Epithelial cell of esophagus (primary cell): ENCODE data around the gene TMPRSS9.

Source experiments
- DNase-seq: peaks from one replicate; pipeline ENCODE4 v3.0.0; 2010; ENCODE audit warnings: low read depth
- H3K4me3 ChIP-seq: 2 replicates; pipeline ENCODE4 v1.5.1; 2011; ENCODE audit warnings: mild to moderate bottlenecking, low read length, control low read depth
- TF ChIP-seq, protein P1 (sequence below): IDR thresholded peaks from 2 replicates; pipeline ENCODE4 v1.5.1; 2011; ENCODE audit warnings: low read depth, mild to moderate bottlenecking, low read length, control low read depth, inconsistent platforms; ENCODE audit not compliant: insufficient read depth; ENCODE audit errors: missing control alignments

The TMPRSS9 gene

DNA sequence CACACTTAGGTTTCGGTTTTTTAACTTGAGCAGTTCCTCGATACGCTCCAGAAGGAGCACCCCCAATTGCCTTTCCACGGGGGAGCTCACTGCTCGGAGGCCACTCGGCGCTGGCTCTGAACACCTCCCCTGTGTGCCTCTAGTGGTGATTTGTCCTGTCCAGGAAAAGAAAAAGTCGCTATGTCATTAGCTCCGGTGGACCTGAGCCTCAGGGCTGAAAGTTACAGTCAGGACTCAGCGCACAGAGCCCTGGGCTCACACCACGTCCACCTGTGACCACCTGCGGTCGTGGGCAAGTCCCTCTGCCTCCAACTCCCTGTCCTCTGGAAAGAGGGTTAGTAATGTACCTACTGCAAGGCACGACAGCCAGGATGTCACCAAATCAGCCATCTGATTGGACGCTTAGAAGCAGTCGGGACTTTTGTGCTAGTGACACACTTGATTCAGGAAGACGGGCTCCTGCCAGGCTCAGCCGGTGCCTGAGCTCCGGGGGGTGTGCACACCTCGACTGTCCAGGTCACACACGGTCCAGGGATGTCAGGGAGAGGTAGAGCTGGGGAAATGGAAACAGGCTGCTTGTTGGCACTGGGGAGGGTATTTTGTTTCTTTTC, 3.9 kb upstream of the TMPRSS9 start:
- DNase-seq = no peak
- no peak overlapping the region for H3K4me3 ChIP-seq

DNA sequence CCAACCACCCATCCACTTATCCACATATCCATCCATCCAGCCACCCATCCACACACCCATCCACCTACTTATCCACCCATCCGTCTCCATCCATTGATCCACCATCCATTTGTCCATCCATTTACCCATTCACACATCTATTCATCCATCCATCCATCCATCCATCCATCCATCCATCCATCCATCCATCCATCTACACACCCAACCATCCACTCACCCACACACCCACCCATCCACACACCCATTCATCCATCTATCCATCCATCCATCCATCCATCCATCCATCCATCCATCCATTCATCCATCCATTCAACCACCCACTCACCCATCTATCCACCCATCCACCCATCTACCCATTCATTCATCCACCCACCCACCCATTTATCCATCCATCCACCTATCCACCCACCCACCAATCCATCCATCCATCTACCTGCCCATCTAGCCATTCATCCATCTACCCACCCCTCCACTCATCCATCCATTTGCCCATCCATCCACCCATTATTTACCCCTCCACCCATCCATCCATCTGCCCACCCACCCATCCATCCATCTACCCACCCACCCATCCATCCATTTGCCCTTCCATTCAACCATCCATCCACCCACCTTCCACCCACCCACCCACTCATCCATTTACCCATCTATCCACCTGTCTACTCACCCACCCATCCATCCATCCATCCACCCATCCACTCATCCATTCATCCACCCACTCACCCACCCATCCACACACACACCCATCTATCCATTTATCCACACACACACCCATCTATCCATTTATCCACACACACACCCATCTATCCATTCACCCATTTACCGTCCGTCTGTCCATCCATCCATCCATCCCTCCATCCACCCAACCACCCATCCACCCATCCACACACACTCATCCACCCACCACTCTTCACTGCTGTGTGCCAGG, 2.5 kb upstream of the TMPRSS9 start:
- TF ChIP-seq, protein P1, sequence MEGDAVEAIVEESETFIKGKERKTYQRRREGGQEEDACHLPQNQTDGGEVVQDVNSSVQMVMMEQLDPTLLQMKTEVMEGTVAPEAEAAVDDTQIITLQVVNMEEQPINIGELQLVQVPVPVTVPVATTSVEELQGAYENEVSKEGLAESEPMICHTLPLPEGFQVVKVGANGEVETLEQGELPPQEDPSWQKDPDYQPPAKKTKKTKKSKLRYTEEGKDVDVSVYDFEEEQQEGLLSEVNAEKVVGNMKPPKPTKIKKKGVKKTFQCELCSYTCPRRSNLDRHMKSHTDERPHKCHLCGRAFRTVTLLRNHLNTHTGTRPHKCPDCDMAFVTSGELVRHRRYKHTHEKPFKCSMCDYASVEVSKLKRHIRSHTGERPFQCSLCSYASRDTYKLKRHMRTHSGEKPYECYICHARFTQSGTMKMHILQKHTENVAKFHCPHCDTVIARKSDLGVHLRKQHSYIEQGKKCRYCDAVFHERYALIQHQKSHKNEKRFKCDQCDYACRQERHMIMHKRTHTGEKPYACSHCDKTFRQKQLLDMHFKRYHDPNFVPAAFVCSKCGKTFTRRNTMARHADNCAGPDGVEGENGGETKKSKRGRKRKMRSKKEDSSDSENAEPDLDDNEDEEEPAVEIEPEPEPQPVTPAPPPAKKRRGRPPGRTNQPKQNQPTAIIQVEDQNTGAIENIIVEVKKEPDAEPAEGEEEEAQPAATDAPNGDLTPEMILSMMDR = no peak
- no peak for DNase-seq
- no peak overlapping the region for H3K4me3 ChIP-seq

More for the DNA sequence above, 3.9 kb upstream of the TMPRSS9 start:
- TF ChIP-seq, protein P1 = no peak

DNA sequence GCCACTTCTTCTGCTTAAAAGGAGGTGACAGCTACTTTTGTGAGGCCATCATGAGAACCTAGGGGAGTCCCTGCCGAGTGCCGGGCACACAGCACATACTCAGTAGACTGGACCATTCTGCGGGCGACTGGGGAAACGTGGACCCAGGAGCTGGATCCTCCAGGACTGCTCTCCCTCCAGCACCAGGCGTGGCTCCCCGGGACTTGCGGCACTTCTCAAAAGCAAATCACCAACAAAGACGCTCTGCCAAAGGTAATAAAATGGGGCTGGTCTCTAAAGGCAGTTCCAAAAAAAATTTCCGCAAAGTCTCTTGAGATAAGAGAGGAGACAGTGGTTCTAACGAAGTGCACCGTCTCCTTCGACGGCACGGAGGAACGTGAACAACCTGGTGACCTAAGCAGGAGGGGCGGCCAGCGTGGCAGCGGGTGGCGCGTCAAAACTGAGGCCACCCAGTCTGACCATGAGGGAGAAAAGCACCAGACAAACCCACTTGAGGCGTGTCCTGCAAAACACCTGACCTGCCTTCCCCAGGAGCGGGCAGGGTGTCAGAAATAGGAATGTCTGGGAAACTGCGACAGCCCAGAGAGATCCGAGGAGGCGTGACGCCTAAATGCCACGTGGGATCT, 1.4 kb upstream of the TMPRSS9 start:
- no peak for DNase-seq
- TF ChIP-seq, protein P1 = no peak
- H3K4me3 ChIP-seq = no peak overlapping the region

DNA sequence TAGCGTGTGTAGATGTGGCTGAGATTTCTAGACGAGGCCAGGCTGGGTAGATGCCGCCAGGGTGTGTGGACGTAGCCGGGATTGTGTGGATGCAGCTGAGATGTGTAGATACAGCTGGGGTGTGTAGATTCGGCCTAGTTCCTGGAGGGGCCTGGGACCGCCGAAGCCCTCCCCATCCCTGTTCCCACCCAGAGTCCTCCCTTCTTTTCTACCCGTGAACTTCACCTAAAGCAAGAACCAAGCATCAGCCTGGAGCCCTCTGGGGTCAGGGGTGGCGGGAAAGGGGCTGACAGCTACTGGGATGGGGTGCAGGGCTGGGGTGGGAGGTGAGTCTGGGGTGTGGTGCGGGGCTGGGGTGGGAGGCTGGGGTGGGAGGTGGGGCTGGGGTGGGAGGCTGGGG, 768 bp downstream of the TMPRSS9 start:
- TF ChIP-seq, protein P1 = no peak
- no peak overlapping the region for H3K4me3 ChIP-seq
- no peak for DNase-seq

DNA sequence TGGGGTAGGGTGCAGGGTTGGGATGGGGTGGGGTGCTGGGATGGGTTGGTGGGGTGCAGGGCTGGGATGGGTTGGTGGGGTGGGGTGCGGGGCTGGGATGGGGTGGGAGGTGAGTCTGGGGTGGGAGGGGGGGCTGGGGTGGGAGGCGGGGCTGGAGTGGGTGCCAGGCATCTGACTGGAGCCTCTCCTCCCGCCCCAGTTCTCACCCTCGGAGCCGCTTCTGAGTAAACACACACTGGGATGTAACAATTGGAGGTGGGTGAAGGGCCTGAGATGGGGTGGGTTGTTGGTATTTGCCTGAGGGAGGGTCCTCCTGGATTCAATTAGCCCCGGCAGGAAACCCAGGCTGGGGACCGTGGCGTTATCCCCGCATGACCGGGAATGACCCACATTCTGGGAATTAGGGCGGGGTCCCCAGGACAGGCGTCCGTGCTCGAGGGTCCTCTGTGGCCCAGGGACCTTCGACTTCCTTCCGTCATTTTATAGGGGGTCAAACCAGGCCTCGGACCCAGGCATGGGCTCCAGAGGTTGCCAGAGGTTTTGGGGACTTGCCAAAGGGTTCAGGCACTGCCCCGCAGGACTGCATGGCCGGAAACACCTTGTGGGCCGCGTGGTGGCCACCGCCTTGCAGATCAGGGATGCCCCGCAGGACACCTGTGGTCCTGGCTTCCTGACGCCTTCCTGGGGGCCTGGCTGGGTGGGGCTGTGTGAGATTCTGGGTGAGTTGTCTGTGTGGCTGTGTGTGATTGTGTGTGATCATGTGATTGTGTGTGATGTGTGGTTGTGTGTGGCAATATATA, 1.4 kb downstream of the TMPRSS9 start:
- TF ChIP-seq, protein P1 = no peak
- DNase-seq = no peak
- H3K4me3 ChIP-seq = no peak overlapping the region
